GM13976 (cell line): ENCODE results near the gene PGF.

Experiments
- DNase-seq: peaks from one replicate; pipeline ENCODE4 v3.0.0; 2012; ENCODE audit warnings: low spot score
- CTCF ChIP-seq: IDR thresholded peaks from 2 replicates; pipeline ENCODE4 v1.5.1; 2012; ENCODE audit warnings: borderline replicate concordance, mild to moderate bottlenecking; ENCODE audit not compliant: insufficient read depth; ENCODE audit errors: extremely low read depth, missing control alignments, control extremely low read depth
- in situ Hi-C: fragments of 300-500 bp; cut with MboI; formaldehyde crosslinking; loops from one replicate; pipeline ENCODE4 v1.12.0; 2022; ENCODE audit warnings: low sequenced_read_pairs, mixed read lengths, inconsistent platforms; ENCODE audit not compliant: unreplicated experiment

PGF gene

GRCh38 chr14:74973905-74974363 is 18.5 kb upstream of the PGF start:
- TF ChIP-seq CTCF = no peak
- in situ Hi-C loops = no loop called here
- DNase-seq = no peak

- TF ChIP-seq CTCF = no peak
- peak; percentile 61 for DNase-seq
- in situ Hi-C loops = no loop called here
Observed at GRCh38 chr14:74973003-74973653, 17.7 kb upstream of the PGF start.

- TF ChIP-seq CTCF = no peak
- in situ Hi-C loops = no loop called here
- DNase-seq = no peak
Observed at GRCh38 chr14:74968811-74969210, 13.4 kb upstream of the PGF start.

- in situ Hi-C loops = no loop called here
- no peak for TF ChIP-seq CTCF
- DNase-seq = no peak
Observed at GRCh38 chr14:74965486-74966153, 10.2 kb upstream of the PGF start.

- no peak for TF ChIP-seq CTCF
- in situ Hi-C loops = no loop called here
- DNase-seq = no peak
Observed at GRCh38 chr14:74964787-74965485, 9.5 kb upstream of the PGF start.

GRCh38 chr14:74963705-74964271 is 8.4 kb upstream of the PGF start:
- DNase-seq = no peak
- TF ChIP-seq CTCF = no peak
- in situ Hi-C loops = no loop called here
